NCI-H187 (cell line): ENCODE data around the gene PSD2.

ENCODE experiments used
- DNase-seq, 2 experiments: peaks; one replicate each; lab custom pipeline; 2025; lab: John Stamatoyannopoulos, UW

The PSD2 gene

DNA sequence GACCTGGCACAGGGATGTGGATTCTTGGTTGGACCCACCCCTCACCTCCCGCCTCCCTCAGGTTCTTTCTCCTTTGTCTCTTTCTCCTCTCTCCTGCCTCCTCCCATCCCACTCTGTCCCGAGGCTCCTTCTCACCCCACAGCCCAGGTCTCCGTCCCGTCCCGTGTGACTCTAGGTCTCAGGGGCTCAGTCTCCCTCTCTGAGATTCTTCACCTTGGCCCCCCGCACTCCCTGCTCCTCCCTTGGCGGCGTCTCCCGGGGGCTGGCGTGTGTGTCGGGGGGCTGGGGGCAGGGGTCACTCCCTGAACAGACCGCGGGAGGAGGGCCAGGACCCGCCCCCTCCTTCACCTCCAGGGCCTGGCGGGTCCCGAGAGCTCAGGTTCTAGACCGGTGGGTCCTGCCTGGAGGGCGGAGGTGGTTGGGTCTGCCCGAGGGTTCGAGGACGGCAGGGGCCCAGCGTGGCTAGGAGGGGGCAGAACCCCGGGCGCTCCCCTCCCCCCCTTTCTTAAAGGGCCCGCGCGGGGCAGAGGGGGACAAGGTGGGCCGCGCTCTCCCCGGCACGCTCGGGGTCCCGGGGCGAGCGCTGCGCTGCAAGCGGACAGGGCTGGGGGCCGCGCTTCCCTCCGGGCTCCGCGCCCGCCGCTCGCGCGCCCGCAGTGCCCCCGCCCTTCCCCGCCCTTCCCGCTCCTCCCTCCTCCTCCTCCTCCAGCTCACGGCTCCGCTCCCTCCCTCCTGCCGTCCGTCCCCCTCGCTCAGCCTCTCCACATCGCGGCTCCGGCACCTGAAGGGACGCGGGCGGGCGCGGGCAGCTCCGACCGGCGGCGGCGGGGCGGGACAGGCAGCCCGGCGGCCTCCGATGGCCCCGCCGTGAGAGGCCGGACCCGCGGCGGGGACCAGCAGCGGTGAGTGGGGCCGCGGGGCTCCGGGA is at the start of gene PSD2:
TSS of gene PSD2 (plus strand) at position 735 of the 928 bp plus-strand sequence. CDS start 13,633 bp downstream, outside the sequence.
- DNase-seq: no peak

DNA sequence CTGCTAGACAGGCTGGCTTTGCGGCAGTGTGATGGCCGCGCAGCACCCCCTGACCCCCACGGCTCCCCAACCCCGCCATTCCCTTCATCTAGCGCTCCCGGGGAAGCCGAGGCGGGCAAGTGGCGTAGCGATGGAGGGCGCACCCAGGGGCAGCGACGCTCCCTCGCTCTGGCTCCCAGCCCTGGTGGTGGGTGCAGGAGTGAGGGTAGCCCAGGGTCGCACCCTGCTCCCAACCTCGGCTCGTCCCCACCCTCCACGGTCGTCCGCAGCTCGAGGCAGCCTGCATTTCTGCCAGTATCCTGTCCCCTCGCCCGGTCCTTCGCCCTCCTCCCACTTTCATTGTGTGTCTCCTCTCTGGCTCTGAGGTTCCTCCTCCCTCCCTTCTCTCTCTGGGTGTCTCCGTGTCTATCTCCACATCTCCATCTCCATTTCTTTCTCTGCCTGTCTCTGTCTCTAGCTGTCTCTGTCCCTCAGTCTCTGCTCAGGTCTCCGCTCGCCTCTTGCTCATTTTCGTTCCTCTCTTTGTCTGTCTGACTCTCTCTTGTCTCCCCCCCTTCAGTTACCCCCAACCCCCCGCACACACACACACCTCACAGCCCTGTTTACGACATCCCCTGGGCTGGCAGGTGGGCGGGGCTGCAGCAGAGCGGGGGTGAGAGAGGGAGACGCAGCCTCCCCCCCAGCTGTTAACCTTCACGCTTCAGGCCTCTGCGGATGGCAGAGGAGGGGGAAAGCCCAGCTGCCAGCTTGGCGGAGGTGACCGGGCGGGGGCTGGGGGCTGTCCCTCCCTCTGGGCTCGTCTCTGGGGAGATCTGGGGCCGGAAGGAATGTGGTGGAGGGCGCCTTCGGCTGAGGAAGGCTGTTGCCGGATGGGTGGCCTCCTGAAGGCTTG is 48.7 kb upstream of the PSD2 start:
- DNase-seq: no peak

DNA sequence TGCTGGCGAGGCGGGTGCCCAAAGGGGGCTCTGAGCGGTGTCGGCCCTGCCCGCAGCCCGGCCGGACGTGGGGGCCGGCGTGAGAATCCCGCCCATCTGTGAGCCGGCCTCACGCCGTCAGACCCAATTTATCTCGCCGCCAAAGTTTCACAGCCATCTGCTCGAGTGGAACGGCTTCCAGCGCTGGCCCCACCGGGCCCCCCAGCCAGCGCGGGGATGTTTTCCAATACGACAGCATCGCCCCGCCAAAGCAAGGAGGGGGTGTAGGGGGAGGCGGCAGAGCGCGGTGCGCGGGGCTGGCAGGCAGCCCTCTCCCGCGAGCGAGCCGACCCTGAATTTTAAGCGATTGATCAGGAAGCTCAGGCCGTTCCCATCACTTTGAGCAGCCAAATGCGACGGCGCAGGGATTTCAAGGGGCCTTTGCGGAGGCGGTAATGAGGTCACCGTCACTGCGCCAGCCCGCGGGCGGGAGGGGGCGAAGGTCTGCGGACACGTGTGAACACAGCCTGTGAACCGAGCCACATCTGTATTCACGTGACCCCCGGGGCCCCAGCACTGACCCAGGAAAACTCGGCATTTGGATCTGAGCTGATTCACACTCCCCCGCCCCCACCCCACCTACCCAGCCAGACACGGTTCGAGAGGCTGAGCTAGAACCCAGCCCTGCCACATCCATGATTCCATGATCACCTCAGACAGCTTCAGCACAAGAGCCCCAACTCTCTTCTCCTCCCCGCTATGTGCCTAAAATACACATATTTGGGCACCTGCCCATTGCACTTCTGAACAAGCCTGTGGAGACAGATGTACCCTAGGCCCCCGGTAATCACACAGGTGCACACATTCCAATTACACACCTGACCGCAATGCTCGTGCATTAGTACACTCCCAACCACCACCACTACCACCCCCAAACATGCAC is 47.8 kb upstream of the PSD2 start:
- DNase-seq: no peak

DNA sequence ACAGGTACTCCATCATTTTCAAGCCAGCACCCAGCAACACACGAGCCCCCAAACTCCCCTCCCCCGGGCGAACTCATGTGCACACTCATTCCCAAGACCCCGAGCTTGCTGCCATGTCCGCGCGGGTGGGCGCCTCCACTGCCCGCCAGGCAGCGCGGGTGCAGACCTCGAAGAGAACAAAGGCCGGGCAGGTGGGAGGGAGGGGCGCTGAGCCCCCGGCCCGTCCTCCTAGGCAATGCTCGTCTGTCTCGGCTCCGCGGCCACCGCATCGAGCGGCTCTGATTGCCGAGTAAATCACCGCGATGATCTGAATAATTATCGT is 47.1 kb upstream of the PSD2 start:
- DNase-seq: no peak

DNA sequence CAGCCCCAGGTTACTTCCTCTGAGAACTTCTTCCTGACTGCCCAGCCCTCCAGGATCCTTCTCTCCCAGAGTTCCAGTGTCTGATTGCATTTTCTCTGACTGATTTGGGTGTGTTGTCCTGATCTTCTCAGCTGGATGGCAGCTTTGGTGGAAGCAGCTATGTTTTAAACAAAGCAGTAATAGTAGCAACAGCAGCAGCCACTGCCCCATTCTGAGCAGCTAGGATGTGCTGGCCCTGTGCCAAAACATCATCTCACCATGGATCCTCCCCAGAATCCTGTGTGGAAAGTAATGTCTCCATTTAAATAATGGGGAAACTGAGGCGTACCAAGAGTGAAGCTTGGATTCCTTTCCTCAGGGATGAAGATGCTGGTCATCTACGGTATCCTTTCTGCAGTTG is 46.4 kb upstream of the PSD2 start:
- DNase-seq: no peak

DNA sequence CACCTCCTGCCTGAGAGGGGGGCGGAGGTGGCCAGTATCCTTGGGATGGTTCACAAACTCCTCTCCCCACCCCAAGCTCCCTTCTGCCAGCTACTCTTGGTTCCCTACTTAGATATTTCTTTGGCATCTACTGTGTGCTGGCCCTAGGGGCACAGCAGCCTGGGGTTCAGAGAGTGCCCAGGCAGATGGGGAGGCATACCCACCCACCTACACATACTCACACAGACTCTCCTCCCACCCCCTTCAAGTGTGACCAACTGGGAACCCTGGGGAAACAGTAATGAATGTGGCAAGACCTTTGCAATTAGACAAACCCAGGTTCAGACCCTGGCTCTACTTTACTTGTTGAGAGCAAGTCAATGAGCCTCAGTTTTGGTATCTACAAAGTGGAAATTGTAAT is 44.4 kb upstream of the PSD2 start:
- no peak for DNase-seq

DNA sequence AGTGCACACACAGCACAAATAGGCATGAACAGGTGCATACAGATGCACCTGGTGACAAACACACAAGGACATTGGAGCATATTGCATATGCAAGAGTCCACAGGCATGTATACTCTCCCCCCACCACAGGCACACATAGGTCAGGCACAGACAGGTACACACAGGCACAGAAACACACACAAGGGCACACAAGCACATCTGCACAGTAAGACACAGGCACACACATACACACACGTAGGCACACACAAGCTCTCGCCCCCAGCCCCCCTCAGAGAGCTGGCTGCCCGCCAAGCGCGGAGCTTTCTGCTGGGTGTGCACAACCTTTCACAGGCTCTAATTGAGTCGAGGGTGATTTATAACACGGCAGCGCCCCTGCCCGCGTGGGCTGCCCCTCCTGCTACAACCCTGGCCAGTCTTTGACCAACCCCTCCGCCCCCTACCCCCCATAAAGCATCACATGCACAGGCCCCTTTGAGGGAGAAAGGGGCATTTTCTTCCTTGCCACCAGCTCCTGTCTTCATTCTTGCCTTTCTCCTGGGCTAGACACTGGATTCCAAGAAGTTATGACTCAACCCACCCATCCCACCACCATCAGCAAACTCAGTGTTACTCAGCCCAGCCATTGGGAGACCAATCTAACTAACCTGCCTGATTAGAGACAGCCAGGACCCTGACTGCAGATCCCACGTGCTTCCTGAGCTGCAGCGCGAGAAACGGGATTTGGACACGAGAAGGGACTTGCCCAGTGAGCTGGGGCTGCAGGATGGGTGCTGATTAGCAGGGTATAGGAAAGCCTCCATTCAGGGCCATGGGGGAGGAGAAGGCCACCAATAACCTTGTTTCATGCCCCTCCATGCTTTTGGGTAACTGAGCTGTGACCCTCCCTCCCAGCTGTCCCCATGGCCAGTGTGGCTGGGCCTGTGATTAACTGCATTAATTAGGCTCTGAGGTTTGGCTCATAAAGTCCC is 42.8 kb upstream of the PSD2 start:
- DNase-seq: no peak

DNA sequence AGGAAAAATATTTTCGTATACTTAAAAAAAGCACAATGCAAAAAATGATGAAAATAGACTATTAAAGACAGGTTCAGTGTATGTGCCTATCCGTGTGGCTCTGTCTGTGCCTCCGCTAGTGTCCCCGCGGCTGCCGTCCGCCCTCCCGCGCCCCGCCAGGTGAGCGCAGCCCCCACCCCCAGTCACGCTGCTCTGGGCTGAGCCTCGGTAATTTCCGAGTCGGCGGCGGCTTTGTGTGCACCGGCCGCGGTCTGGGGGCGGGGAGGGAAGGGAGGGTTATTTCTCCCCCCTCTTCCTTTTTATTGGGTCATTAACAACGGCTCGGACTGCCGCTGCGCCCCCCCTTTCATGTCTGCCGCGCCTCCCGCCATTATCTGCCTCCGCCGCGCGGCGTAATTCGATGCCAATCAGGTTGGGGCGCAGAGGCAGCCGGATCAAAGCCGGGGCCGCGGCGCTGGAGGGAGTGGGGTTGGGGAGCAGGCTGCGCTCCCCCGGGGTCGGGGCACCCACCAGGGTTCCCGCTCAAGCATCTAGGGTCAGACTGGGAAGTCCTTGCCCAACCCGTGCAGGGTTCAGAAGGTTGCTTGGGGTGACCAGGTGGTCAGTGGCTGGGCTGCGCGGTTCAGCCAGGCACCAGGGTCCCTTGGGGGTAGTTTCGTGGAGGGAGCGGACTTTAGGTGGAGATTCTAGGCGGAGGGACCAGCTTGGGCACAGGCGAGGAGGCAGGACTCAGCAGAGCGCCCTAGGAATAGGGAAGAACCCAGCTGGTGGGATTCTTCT is 39.5 kb upstream of the PSD2 start:
- DNase-seq: peak in 1 of 2 experiments; percentile 39

DNA sequence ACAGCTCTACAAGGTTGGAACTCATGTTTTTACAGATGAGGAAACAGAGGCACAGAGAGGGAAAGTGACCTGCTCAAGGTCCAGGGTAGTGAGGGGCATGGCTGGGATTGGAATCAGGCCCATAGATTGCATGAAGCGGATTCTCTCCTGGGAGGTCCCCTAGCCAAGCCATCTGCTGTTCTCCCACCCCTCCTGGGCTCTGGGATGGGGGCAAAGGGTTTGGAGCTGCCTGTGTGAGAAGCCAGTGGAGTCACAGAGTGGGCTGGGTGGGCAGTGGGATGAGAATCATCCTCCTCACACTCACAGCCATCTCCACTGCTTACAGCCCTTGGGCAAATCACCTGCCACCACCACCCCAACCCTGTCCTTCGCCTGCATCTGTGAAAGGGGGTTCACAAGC is 38.6 kb upstream of the PSD2 start:
- DNase-seq: no peak

DNA sequence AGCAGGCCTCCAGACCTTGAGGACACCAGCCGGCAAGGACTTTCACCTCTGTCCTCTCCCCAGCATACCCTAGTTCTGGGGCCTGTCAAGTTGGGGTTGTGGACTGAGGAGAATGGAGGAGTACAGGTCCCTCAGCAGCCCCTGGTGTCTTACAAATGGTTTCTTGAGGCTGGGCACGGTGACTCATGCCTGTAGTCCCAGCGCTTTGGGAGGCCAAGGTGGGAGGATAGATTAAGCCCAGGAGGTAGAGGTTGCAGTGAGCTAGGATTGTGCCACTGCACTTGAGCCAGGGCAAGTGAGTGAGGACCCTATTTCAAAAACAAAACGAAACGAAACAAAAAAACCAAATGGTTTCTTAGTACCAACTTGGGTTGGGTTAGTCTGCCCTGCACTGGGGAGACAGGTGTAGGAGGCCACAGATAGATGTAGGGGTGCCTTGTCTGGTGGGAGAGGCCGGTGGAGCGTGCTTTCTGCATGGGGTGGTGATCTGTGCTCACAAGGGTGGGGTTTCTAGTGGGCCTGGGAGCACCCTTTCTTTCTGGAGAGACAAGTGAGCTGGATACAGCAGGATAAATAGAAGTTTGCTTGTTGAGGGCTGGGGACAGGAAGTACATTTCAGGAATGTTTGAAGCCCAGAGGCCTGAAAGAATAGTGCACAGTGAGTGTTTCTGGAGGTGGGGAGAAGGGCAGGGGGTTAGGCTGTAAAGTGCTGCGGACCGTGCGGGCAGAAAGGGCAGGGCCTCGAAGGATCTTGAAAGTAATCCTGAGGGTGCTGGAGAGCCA is 37.7 kb upstream of the PSD2 start:
- DNase-seq: no peak

DNA sequence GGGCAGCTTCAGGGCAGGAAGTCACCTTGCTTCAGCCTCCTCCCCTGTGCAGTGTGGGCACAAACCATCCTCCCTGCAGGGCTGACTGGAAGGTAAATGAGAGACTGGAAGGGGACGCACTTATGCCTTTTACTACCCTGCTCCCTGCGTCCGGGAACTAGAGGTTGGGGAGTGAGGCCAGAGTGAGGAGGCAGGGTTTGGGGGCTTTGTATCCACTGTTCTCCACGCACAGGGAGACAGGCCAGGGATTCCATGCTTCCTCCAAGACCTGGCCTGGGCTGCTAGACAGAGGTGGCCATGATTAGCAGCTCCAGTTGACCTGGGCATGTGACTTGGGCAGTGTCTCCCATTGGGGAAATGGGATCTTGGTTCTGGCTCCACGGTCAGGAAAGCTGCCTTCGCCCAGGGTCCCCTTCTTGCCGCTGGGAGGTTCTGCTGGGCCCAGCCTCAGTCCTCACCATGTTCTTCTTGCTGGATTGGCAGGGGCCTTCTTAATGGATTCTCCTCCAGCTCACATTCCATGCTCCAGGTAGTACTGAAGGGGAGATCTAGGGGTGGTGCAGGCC is 37.0 kb upstream of the PSD2 start:
- no peak for DNase-seq

DNA sequence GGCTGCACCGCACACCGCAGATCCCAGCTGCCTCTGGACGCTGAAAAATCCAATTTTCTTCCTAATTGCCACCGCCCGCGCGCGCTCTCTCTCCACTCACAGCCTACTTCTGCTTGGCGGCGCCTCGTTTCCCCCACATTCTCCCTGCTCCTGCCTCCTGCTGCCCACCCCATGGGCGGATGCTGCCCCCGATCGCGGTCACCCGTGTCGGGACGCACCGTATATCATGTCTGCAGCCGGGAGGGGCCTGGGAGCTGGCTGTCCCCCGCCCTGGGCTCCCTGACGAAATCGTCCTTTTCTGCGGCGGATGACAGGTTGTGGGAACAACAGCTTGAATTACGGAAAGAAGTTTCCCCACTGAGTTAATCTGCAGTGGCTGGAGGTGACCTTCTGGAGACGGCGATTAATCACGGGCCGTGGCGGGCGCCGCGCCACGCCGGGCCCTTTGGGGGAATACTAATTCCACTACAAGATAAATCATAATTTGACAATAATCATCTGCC is 36.3 kb upstream of the PSD2 start:
- DNase-seq: no peak

DNA sequence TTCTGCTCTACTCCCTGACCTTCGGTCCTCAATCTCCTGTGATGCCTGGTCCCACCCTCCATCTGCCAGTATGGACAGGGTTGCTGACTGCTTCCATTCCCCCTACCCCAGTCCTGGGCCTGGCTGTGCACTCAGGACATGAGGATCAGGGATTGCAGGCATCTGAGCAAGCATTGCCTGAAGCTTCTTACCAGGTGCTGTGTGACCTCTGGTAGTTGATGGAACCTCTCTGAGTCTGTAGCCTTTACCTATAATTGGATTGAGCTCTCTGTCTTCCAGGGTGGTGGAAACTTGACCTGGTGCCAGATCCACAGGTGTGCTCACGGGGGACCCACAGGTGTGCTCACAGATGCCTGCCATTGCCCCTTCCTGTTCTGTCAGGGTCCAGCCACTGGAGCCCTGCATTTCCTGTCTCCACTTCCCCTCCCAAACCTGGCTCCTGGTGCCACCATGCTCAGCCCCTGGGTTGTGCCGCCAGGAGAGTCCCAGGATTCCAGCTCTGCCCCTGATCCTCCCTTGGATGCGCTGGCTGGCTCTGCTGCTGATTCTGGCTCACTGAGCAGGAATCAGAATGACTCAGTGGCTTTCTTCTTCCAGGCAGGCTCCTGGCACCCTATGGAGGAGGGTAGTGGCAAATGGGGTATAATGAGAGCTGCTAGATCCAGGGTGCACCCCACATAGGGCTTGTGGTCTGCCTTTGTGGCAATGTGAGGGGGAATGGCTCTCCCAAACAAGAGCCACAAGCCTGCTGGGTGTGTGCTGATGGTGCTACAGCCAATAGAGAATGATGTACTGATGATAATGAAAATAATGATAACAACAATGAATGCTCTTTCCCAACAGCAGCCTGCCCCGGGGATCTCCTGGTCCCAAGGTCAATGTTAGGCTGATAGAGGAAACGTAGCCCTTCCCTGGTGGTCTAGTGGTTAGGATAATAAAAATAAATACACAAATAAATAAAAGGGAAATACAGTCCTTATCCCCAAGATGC is 35.2 kb upstream of the PSD2 start:
- DNase-seq: no peak

DNA sequence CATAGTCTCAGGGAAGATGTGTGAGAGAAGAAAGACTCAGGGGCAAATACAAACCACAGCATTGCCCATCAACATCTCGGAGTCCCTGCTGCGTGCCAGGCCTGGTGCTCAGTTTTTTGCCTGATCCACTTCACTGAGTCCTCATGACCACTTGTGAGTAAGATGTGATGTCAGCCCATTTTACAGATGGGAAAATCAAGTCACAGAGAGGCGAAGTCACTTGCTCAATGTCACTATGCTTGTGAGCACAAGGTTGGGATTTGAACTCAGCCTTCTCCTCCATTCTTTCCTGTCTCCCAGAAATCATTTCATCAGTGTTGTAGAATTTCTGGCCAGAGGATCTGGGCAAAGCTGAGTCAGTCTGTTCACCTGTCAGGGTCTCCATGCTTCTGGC is 34.6 kb upstream of the PSD2 start:
- DNase-seq: no peak

DNA sequence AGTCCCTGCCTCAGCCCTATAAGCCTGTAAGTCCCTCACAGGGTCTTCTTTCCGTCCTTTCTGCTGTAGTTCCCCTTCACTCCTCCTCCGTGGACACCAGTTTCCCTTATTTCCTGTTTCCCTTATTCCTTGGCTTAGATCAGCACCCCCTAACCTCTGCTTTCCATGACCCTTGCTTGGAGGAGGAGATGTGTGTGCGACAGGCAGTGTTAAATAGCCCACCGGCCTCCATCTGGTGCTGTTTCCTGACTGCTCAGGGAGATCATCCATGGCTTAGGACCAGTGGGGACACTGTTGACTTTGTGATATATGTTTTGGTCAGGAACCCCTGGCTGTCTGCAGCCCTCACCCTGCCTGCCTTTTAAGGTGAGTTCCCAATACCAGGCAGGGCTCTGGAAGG is 34.1 kb upstream of the PSD2 start:
- DNase-seq: no peak

DNA sequence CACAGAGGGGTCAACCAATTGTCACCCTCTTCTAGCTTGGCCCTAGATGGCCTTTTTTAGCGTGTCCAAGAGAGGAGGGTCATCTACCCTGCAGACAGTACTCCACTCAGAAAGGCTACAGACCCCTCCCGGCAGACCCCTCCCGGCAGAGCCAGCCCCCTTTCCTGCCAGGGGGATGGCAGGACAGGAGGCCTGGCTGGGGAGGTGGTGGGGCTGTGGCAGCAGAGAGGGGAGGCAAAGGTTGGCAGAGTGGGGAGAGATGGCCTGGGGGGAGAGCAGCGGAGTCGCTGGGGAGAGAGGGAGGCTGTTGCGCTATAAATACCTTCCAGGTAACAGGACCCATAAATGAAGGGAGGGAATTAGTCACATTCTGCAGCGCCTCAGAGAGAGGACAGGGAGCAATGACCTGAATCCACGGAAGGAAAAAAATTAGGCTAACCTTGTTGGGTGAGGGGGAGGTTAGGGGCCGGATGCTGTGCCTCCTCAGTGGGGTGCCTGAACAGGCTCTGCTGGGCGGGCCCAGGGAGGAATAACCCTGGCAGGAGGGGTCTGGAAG is 32.9 kb upstream of the PSD2 start:
- DNase-seq: no peak

DNA sequence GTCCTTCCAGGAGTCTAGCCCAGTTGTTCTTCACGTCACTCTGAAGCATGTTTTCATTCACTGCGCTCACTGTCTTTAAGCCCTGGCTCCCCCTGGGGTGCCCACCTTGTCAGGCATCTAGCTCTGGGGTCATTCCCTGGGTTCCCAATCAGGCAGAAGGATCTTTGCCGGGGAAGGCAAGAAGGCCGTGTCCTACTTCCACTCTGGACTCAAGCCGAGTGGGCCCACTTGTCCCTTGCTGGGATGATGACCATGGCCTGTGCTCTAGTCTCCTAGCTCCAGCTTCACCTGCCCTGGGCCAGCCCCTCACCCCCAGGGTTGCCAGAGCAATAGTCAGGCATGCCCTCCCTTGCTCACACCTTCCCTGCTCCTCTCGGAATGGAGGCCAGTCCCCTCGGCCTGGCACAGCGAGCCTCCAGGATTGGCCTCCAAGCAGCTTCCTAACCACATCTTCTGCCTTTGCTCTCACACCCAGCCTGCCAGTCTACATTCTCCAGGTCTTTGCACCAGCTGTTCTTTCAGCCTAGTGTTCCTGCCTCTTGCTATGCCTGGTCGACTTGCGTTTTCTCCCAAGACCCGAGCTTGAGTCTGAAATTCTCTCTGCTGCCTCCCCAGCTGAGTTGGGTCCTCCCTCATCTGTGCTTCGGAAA is 32.2 kb upstream of the PSD2 start:
- DNase-seq: no peak
